22Rv1 (cell line): ENCODE results near the gene FCHO2.

Source experiments
- H3K27ac ChIP-seq: fragments of 450-650 bp; 2 replicates; pipeline ENCODE4 v1.5.1; 2017
- CTCF ChIP-seq: fragments of 450-650 bp; IDR thresholded peaks from 2 replicates; pipeline ENCODE4 v1.5.1; 2017; ENCODE audit warnings: mild to moderate bottlenecking
- ZFX ChIP-seq: fragments of 450-650 bp; IDR thresholded peaks from 2 replicates; pipeline ENCODE4 v1.6.1; 2017; ENCODE audit warnings: antibody characterized with exemption, borderline replicate concordance

FCHO2 gene

GRCh38 chr5:73037545-73037944, 81.7 kb downstream of the FCHO2 start:
- TF ChIP-seq CTCF, result no peak
- TF ChIP-seq ZFX, result no peak
- no peak overlapping the region for H3K27ac ChIP-seq

- H3K27ac ChIP-seq, result no peak overlapping the region
- TF ChIP-seq ZFX (no peak), CTCF (no peak)
These were observed 83.2 kb downstream of the FCHO2 start for GRCh38 chr5:73039082-73039481.

GRCh38 chr5:73042993-73043392, 87.2 kb downstream of the FCHO2 start:
- no peak overlapping the region for H3K27ac ChIP-seq
- TF ChIP-seq CTCF, result no peak
- TF ChIP-seq ZFX, result no peak

- no peak overlapping the region for H3K27ac ChIP-seq
- TF ChIP-seq CTCF, result no peak
- TF ChIP-seq ZFX, result no peak
These were observed 88.7 kb downstream of the FCHO2 start for GRCh38 chr5:73044546-73044945.

- no peak for TF ChIP-seq ZFX
- TF ChIP-seq CTCF, result no peak
- H3K27ac ChIP-seq, result no peak overlapping the region
These were observed 89.8 kb downstream of the FCHO2 start for GRCh38 chr5:73045623-73046022.

GRCh38 chr5:73061593-73061992, 105.8 kb downstream of the FCHO2 start:
- H3K27ac ChIP-seq, result no peak overlapping the region
- TF ChIP-seq CTCF, result no peak

GRCh38 chr5:73066466-73066865, 110.6 kb downstream of the FCHO2 start:
- H3K27ac ChIP-seq, result no peak overlapping the region
- TF ChIP-seq ZFX (no peak), CTCF (no peak)
